ENCODE results near the gene ZMYND11.

ZMYND11 gene

GRCh38 chr10:104416-104815, 30.8 kb upstream of the ZMYND11 start:
- TF ChIP-seq, protein P1, sequence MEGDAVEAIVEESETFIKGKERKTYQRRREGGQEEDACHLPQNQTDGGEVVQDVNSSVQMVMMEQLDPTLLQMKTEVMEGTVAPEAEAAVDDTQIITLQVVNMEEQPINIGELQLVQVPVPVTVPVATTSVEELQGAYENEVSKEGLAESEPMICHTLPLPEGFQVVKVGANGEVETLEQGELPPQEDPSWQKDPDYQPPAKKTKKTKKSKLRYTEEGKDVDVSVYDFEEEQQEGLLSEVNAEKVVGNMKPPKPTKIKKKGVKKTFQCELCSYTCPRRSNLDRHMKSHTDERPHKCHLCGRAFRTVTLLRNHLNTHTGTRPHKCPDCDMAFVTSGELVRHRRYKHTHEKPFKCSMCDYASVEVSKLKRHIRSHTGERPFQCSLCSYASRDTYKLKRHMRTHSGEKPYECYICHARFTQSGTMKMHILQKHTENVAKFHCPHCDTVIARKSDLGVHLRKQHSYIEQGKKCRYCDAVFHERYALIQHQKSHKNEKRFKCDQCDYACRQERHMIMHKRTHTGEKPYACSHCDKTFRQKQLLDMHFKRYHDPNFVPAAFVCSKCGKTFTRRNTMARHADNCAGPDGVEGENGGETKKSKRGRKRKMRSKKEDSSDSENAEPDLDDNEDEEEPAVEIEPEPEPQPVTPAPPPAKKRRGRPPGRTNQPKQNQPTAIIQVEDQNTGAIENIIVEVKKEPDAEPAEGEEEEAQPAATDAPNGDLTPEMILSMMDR (IDR thresholded peaks at IDR 0.05; ENCODE audit: low read length) = no peak
- TF ChIP-seq EZH2 (IDR thresholded peaks at IDR 0.05; ENCODE audit: borderline replicate concordance, low read length) = no peak
- Histone ChIP-seq H3K79me2 (ENCODE audit: insufficient read depth, low read length) (no peaks in the 10 kb centered on the region), H2AFZ (ENCODE audit: low read length) (no peak overlapping the region), H3K4me2 (ENCODE audit: low read length) (no peak overlapping the region), H3K36me3 (ENCODE audit: insufficient read depth, low read length) (no peaks in the 10 kb centered on the region), H3K9me3 (ENCODE audit: low read length) (0 out of 2 replicates have a peak, but pooled peaks cover 3% of the 10 kb centered on the region), H3K4me1 (ENCODE audit: insufficient read depth, low read length, severe bottlenecking) (no peaks in the 10 kb centered on the region), H3K27me3 (ENCODE audit: insufficient read depth, low read length) (no peaks in the 10 kb centered on the region; the same call in 1 of the 2 replicates), H3K9me2 (ENCODE audit: low read depth, low read length) (no peaks in the 10 kb centered on the region), H4K20me1 (ENCODE audit: insufficient read depth, low read length) (no peaks in the 10 kb centered on the region), H3K9ac (ENCODE audit: low read length) (no peak overlapping the region), H3K27ac (ENCODE audit: low read depth, low read length, poor library complexity, severe bottlenecking) (no peak overlapping the region), H3F3A (ENCODE audit: insufficient read depth, low read length) (no peaks in the 10 kb centered on the region), H3K4me3 (ENCODE audit: low read depth, low read length, poor library complexity, severe bottlenecking) (no peak overlapping the region)

DNA sequence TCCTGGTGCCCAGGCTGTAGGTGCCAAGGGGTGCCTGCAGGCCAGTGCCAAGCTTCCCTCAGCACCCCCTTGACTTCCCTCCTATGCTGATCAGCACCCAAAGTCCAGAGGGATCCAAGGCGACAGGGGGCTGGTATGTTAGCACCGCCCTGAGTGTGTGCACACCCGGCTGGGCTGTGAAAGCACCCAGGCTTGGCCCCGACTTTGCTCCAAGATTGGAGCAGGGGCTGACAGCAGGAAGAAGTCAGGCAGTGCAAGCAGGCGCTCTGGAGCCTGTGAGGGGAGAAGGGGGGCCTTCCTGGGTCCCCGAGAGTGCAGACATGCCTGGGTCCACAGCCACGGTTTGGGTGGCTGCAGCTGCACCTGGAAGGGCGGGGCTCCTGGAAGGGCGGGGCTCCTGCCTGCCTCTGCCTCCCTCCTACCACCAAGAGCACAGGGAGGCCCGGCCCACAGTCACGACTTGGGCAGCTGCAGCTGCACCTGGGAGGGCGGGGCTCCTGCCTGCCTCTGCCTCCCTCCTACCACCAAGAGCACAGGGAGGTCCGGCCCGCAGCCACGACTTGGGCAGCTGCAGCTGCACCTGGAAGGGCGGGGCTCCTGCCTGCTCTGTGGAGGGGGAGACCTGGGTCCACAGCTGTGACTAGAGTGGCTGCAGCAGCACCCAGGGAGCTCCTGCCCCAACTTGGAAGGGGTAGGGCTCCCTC, 30.2 kb upstream of the ZMYND11 start:
- no peaks in the 10 kb centered on the region for H4K20me1 ChIP-seq (ENCODE audit: insufficient read depth, low read length)
- H3K27me3 ChIP-seq (ENCODE audit: insufficient read depth, low read length) = no peaks in the 10 kb centered on the region; the same call in 1 of the 2 replicates
- no peak overlapping the region for H3K4me3 ChIP-seq (ENCODE audit: low read depth, low read length, poor library complexity, severe bottlenecking)
- H3K36me3 ChIP-seq (ENCODE audit: insufficient read depth, low read length) = no peaks in the 10 kb centered on the region
- H3K9me2 ChIP-seq (ENCODE audit: low read depth, low read length) = no peaks in the 10 kb centered on the region
- H3F3A ChIP-seq (ENCODE audit: insufficient read depth, low read length) = no peaks in the 10 kb centered on the region
- no peaks in the 10 kb centered on the region for H3K79me2 ChIP-seq (ENCODE audit: insufficient read depth, low read length)
- H3K9me3 ChIP-seq (ENCODE audit: low read length) = 0 out of 2 replicates have a peak, but pooled peaks cover 3% of the 10 kb centered on the region
- no peak overlapping the region for H3K9ac ChIP-seq (ENCODE audit: low read length)
- H2AFZ ChIP-seq (ENCODE audit: low read length) = no peak overlapping the region
- H3K4me1 ChIP-seq (ENCODE audit: insufficient read depth, low read length, severe bottlenecking) = no peaks in the 10 kb centered on the region
- no peak overlapping the region for H3K4me2 ChIP-seq (ENCODE audit: low read length)
- no peak for TF ChIP-seq EZH2 (IDR thresholded peaks at IDR 0.05; ENCODE audit: borderline replicate concordance, low read length)
- TF ChIP-seq, protein P1 (IDR thresholded peaks at IDR 0.05; ENCODE audit: low read length) = no peak
- no peak overlapping the region for H3K27ac ChIP-seq (ENCODE audit: low read depth, low read length, poor library complexity, severe bottlenecking)

DNA sequence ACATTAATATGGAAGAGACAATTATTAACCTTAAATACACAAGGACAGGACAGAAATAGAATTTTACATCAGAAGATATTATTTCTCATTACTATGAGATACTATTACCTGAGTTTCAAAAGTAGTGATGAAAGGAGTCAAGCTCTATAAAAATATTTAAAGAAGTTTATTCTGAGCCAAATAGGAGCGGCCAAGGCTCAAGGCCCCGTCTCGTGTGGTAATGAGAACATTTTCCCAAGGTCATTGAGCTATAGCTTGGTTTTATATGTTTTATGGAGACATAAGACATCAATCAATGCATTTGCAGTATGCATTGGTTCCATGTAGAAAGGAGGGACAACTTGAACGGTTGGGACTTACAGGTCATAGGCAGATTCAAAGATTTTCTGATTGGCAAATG, 29.4 kb upstream of the ZMYND11 start:
- Histone ChIP-seq H3K4me3 (ENCODE audit: low read depth, low read length, poor library complexity, severe bottlenecking) (no peak overlapping the region), H2AFZ (ENCODE audit: low read length) (no peak overlapping the region), H3K4me2 (ENCODE audit: low read length) (no peak overlapping the region), H3K27ac (ENCODE audit: low read depth, low read length, poor library complexity, severe bottlenecking) (no peak overlapping the region), H3K79me2 (ENCODE audit: insufficient read depth, low read length) (no peaks in the 10 kb centered on the region), H3F3A (ENCODE audit: insufficient read depth, low read length) (no peaks in the 10 kb centered on the region), H3K9ac (ENCODE audit: low read length) (no peak overlapping the region), H3K9me2 (ENCODE audit: low read depth, low read length) (no peaks in the 10 kb centered on the region), H3K36me3 (ENCODE audit: insufficient read depth, low read length) (no peaks in the 10 kb centered on the region), H3K27me3 (ENCODE audit: insufficient read depth, low read length) (no peaks in the 10 kb centered on the region; the same call in 1 of the 2 replicates), H3K4me1 (ENCODE audit: insufficient read depth, low read length, severe bottlenecking) (no peaks in the 10 kb centered on the region), H4K20me1 (ENCODE audit: insufficient read depth, low read length) (no peaks in the 10 kb centered on the region), H3K9me3 (ENCODE audit: low read length) (0 out of 2 replicates have a peak, but pooled peaks cover 3% of the 10 kb centered on the region)
- TF ChIP-seq, protein P1 (IDR thresholded peaks at IDR 0.05; ENCODE audit: low read length) = no peak
- no peak for TF ChIP-seq EZH2 (IDR thresholded peaks at IDR 0.05; ENCODE audit: borderline replicate concordance, low read length)

All from OCI-LY1 (cell line).